Naive thymus-derived CD4-positive, alpha-beta T cell (primary cell): ENCODE results near the gene IGF2BP2. TPM values are rescaled to one million over a fixed set of nuclear protein-coding genes. Genes with fewer than 3 reads are reported as not detected.

Experiments
- ATAC-seq: fragments of 150-1000 bp; cut with Tn5 transposase; 2 replicates; pipeline ENCODE4 v1.10.0; 2021; ENCODE audit warnings: mild to moderate bottlenecking, moderate library complexity
- CTCF ChIA-PET: fragments of 350-600 bp; sonication (Branson Sonifier 250); formaldehyde crosslinking; loops from one replicate; lab custom pipeline; 2021; ENCODE audit warnings: antibody characterized with exemption; lab: Charles Lee
- POLR2A ChIA-PET: fragments of 350-600 bp; sonication (Branson Sonifier 250); formaldehyde crosslinking; loops from one replicate; lab custom pipeline; 2021; ENCODE audit warnings: antibody characterized with exemption, inconsistent platforms; lab: Charles Lee
- DNase-seq, 9 donors: peaks; one replicate each; pipeline versions ENCODE4 v3.0.0 to v3.0.0-alpha.2; 2020 to 2022; ENCODE audit warnings: mixed read lengths in 1 of 9
- H3K27ac ChIP-seq: one replicate; pipeline ENCODE4 v1.7.0; 2013; ENCODE audit warnings: mild to moderate bottlenecking, low read depth, low read length, moderate library complexity
- H3K27me3 ChIP-seq, 2 donors: one replicate each; pipeline ENCODE4 v1.7.0; 2013; ENCODE audit warnings: low read length in 2 of 2, mild to moderate bottlenecking in 2 of 2, moderate library complexity in 2 of 2; ENCODE audit not compliant: control insufficient read depth in 2 of 2, insufficient read depth in 2 of 2
- H3K36me3 ChIP-seq, 3 experiments: 1 replicate in 2 of 3; 2 replicates in 1 of 3; pipeline ENCODE4 v1.7.0; 2013; ENCODE audit warnings: low read length in 3 of 3, mild to moderate bottlenecking in 3 of 3, moderate library complexity in 1 of 3; ENCODE audit not compliant: insufficient read depth in 3 of 3, control insufficient read depth in 2 of 3
- H3K4me1 ChIP-seq, 2 donors: one replicate each; pipeline ENCODE4 v1.7.0; 2013; ENCODE audit warnings: low read length in 2 of 2, mild to moderate bottlenecking in 2 of 2, moderate library complexity in 1 of 2; ENCODE audit not compliant: control insufficient read depth in 2 of 2, insufficient read depth in 2 of 2
- H3K4me3 ChIP-seq: 2 replicates; pipeline ENCODE4 v1.7.0; 2013; ENCODE audit warnings: mild to moderate bottlenecking, low read length
- H3K9me3 ChIP-seq, 3 experiments: 1 replicate in 2 of 3; 2 replicates in 1 of 3; pipeline ENCODE4 v1.7.0; 2013; ENCODE audit warnings: low read length in 3 of 3; ENCODE audit not compliant: control insufficient read depth in 2 of 3
- H3K27ac Mint-ChIP-seq, 9 donors: one replicate each; pipeline ENCODE4 v1.8.0; 2020 to 2022; ENCODE audit warnings: mixed read lengths in 9 of 9, mild to moderate bottlenecking in 8 of 9, moderate library complexity in 5 of 9, inconsistent platforms in 2 of 9
- H3K27me3 Mint-ChIP-seq, 5 donors: one replicate each; pipeline ENCODE4 v1.8.0; 2021 to 2022; ENCODE audit warnings: mixed read lengths in 5 of 5, mild to moderate bottlenecking in 1 of 5
- H3K36me3 Mint-ChIP-seq, 5 donors: one replicate each; pipeline ENCODE4 v1.8.0; 2020 to 2022; ENCODE audit warnings: mixed read lengths in 5 of 5, mild to moderate bottlenecking in 3 of 5, inconsistent platforms in 1 of 5
- H3K4me1 Mint-ChIP-seq, 7 donors: one replicate each; pipeline ENCODE4 v1.8.0; 2020 to 2022; ENCODE audit warnings: mixed read lengths in 7 of 7, mild to moderate bottlenecking in 3 of 7, inconsistent platforms in 1 of 7
- H3K4me3 Mint-ChIP-seq, 10 donors: one replicate each; pipeline ENCODE4 v1.8.0; 2020 to 2022; ENCODE audit warnings: mild to moderate bottlenecking in 10 of 10, mixed read lengths in 10 of 10, moderate library complexity in 6 of 10, inconsistent platforms in 2 of 10
- H3K9me3 Mint-ChIP-seq, 11 donors: one replicate each; pipeline ENCODE4 v1.8.0; 2020 to 2022; ENCODE audit warnings: mixed read lengths in 11 of 11, mild to moderate bottlenecking in 4 of 11, inconsistent platforms in 1 of 11, moderate library complexity in 1 of 11
- intact Hi-C, 2 donors: fragments of 100-400 bp; cut with micrococcal nuclease; formaldehyde crosslinking; loops; one replicate each; pipeline ENCODE4 v1.15.1; 2023
- polyA plus RNA-seq, 2 donors: library from polyadenylated mRNA; unstranded; fragments of 300-500 nt; fragmentation: Illumina TruSeq; gene quantifications; one replicate each; pipeline ENCODE4 v1.2.3, GENCODE V29; 2021
- total RNA-seq, 6 experiments: library from RNA in 5 of 6; stranded (reverse) in 5 of 6; gene quantifications; 1 replicate in 5 of 6; 2 replicates in 1 of 6; pipeline ENCODE4 v1.2.3 and lab custom pipeline; 2021 to 2026

IGF2BP2 gene
- total and polyA plus RNA-seq, 7 experiments from 2014 or later: 0.14 to 5.0 (median 0.87) TPM; not detected in 3

DNA sequence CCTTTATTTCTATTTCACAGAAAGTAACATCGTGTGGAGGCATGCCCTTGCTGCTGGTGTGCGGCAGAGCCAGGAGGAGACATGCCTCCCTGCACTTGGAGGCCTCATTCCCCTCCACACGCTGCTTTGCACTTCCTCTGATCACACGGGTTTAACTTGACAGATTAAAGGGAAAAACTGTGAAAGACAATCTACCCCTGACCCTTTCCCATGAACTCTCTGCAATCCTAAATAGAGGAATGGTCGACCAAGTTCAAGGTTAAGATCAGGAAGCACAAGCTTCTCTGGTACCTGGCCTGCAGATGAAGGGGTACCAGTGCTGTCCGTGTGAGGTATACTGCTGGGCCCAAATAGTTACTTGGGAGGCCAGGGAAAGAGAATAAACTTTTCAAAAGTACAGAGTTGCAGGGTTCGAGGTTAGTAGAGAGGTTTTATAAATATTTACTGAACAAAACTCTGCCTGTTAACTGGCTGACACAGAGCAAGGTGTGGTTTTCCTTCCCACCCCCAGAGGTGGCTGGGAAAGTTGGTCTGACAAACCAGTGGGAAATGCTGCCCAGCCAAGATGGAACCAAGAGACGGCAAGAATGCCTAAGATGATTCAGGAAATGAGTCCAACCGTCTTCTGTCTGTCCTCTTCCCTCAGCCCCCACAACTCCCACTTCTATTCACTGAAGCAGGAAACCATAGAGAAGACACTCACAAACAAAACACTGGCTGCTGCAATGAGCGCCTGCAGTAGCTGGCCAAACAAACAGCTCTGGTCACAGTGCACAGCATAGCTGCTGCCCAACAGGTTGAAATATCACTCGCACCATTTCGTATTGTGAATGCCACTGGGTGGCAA is 79.6 kb downstream of the IGF2BP2 start:
- H3K27ac Mint-ChIP-seq: no peak overlapping the region

DNA sequence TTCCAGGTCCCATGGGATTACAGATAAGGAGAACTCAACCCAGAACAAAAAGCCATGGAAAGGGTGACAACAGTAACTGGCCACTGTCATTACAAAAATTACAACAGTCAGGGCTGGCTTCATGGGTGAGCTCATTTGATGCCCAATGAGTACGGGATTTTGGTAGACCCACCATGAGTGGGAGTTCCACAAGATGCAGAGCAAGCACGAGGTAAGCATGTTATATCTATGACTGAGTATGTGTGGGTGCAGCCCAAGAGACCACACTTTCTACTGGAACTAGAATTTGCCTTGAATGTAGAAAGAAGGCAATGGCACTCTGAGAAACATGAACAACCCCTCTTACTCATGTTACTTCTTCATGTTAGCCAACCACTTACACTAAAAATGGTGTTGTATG is 83.3 kb downstream of the IGF2BP2 start:
- DNase-seq (no peak), ATAC-seq (no peak)
- Mint-ChIP-seq H3K27me3 (peaks cover 3 to 29% (median 17%) of the 10 kb centered on the region in 5 donors), H3K36me3 (no peaks in the 10 kb centered on the region), H3K27ac (no peak overlapping the region), H3K4me3 (no peak overlapping the region), H3K4me1 (peaks cover 0 to 6% (median 0%) of the 10 kb centered on the region in 7 donors), H3K9me3 (no peaks in the 10 kb centered on the region)
- H3K4me1 ChIP-seq: no peaks in the 10 kb centered on the region
- no peak overlapping the region for H3K4me3 ChIP-seq
- H3K27me3 ChIP-seq: no peaks in the 10 kb centered on the region
- H3K36me3 ChIP-seq: no peaks in the 10 kb centered on the region
- intact Hi-C loops: no loop called here
- CTCF ChIA-PET: interaction anchor here (0.7 kb wide), 1 partner anchor 1412 kb away, joined by 3 read pairs; no protein-coding TSS in a partner anchor
- POLR2A ChIA-PET: interaction anchor here (0.7 kb wide), 1 partner anchor 623 kb away, joined by 3 read pairs; no protein-coding TSS in a partner anchor
- H3K27ac ChIP-seq: no peak overlapping the region
- no peaks in the 10 kb centered on the region for H3K9me3 ChIP-seq

More for the DNA sequence above, 79.6 kb downstream of the IGF2BP2 start:
- Histone ChIP-seq H3K4me3 (no peak overlapping the region), H3K36me3 (no peaks in the 10 kb centered on the region), H3K9me3 (no peaks in the 10 kb centered on the region), H3K4me1 (no peaks in the 10 kb centered on the region), H3K27me3 (peaks cover 0 to 3% of the 10 kb centered on the region in 2 donors), H3K27ac (no peak overlapping the region)
- intact Hi-C loops: no loop called here
- Mint-ChIP-seq H3K4me1 (peaks cover 0 to 6% (median 0%) of the 10 kb centered on the region in 7 donors), H3K27me3 (peaks cover 7 to 23% (median 10%) of the 10 kb centered on the region in 5 donors), H3K4me3 (no peak overlapping the region), H3K36me3 (no peaks in the 10 kb centered on the region), H3K9me3 (no peaks in the 10 kb centered on the region)
- DNase-seq: no peak
- ATAC-seq: no peak
- POLR2A ChIA-PET: no interaction called here
- CTCF ChIA-PET: no interaction called here

DNA sequence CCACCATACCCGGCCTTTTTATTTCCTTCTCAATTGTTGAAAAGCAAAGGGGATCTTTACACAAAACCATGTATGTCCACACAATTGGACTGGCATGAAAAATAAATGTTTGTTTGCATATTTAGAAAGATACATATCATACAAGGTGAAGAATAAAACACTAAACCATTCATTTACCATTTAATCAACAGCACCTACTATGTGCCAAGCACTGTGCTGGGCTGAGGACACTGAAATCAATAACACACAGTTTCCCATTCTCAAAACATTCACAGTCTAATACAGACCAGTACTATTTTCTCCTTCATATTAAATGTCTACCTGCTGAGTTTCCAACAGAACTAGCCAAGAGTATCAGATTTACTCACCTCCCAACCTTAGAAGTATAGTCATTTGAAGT is 84.7 kb downstream of the IGF2BP2 start:
- Histone ChIP-seq H3K36me3 (no peaks in the 10 kb centered on the region), H3K9me3 (no peaks in the 10 kb centered on the region), H3K4me3 (no peak overlapping the region), H3K27ac (no peak overlapping the region), H3K27me3 (no peaks in the 10 kb centered on the region), H3K4me1 (no peaks in the 10 kb centered on the region)
- Mint-ChIP-seq H3K9me3 (no peaks in the 10 kb centered on the region), H3K36me3 (no peaks in the 10 kb centered on the region), H3K4me3 (no peak overlapping the region), H3K4me1 (peaks cover 0 to 2% (median 0%) of the 10 kb centered on the region in 7 donors), H3K27ac (no peak overlapping the region), H3K27me3 (peaks cover 0 to 20% (median 12%) of the 10 kb centered on the region in 5 donors)
- intact Hi-C loops: no loop called here
- DNase-seq (no peak), ATAC-seq (no peak)
- ChIA-PET CTCF (no interaction called here), POLR2A (no interaction called here)

DNA sequence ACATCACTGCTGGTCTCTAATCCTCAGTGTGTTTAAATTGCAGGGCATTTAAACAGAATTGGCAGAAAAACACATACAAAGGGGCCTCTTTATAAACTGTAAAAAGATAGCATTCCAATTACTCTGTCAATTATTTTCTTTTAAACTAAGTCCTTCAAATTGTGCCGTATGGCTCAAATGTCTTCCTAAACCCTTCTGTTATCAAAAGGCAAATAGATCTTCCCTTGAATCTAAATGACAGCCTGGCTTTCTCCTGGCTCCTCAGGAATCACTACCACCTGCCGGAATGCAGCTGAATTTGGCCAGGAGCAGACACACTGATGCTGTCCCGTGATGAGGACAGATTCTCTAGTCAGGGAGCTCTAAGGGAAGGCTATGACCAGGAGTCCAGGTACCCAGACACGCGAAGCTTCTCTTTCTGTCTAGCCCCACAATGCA is 85.6 kb downstream of the IGF2BP2 start:
- Histone ChIP-seq H3K27ac (no peak overlapping the region), H3K4me3 (no peak overlapping the region), H3K27me3 (no peaks in the 10 kb centered on the region), H3K36me3 (no peaks in the 10 kb centered on the region), H3K9me3 (no peaks in the 10 kb centered on the region), H3K4me1 (no peaks in the 10 kb centered on the region)
- ATAC-seq (no peak), DNase-seq (no peak)
- CTCF ChIA-PET: no interaction called here
- Mint-ChIP-seq H3K27me3 (peaks cover 0 to 22% (median 6%) of the 10 kb centered on the region in 5 donors), H3K4me1 (peaks cover 0 to under 1% (median 0%) of the 10 kb centered on the region in 7 donors), H3K4me3 (no peak overlapping the region), H3K9me3 (no peaks in the 10 kb centered on the region), H3K27ac (no peak overlapping the region), H3K36me3 (no peaks in the 10 kb centered on the region)
- intact Hi-C loops: no loop called here
- POLR2A ChIA-PET: no interaction called here

DNA sequence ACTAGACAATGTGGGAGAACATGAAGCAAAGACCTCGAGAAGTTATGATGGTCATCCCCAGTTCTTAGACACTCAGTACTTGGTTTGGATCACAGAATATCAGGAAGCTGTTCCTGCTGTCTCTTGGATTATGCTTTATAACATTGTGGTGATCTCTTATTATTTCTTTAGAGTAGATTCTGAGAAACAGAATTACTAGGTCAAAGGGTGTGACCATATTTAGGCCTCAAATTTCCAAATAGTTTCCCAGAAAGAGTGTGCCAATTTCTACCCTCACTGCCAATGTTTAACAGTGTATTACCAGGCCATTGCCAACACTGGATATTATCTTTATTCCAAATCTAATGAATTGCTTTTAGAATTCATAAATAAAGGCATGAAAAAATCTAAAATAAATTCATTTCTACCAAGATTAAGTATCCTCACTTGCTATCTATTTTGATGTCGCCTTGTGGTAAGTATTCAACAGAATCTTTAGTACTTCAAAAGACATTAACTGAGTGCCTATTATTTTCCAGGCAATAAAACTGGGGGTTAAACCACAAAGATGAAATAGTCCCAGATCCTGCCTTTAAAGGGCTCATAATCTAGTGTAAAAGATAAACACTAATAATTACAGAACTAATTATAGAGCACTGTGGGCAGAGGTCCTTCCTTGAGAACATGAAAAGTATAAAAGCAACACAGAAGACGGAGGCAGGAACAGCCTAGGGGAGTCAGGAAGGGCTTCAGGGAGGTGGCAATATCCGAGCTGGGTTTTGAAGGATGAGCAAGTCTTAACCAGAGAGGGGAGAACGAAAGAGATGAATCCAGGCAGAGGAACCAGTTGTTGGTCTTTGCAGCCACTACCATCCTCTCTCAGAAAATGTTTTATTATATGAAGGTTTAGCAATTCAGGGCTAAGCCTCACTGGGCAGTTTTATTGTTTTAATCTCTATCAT is 86.8 kb downstream of the IGF2BP2 start:
- H3K4me1 Mint-ChIP-seq: peaks cover 0 to 4% (median 0%) of the 10 kb centered on the region in 7 donors
- ATAC-seq (no peak), DNase-seq (no peak)
- ChIA-PET CTCF (no interaction called here), POLR2A (no interaction called here)
- intact Hi-C loops: no loop called here
- no peaks in the 10 kb centered on the region for H3K27me3 ChIP-seq
- H3K9me3 Mint-ChIP-seq: no peaks in the 10 kb centered on the region
- H3K36me3 Mint-ChIP-seq: no peaks in the 10 kb centered on the region
- H3K4me3 ChIP-seq: no peak overlapping the region
- H3K27ac ChIP-seq: no peak overlapping the region
- peaks cover 0 to 22% (median 9%) of the 10 kb centered on the region in 5 donors for H3K27me3 Mint-ChIP-seq
- H3K27ac Mint-ChIP-seq: no peak overlapping the region
- no peaks in the 10 kb centered on the region for H3K36me3 ChIP-seq
- no peaks in the 10 kb centered on the region for H3K9me3 ChIP-seq
- H3K4me1 ChIP-seq: no peaks in the 10 kb centered on the region
- no peak overlapping the region for H3K4me3 Mint-ChIP-seq

DNA sequence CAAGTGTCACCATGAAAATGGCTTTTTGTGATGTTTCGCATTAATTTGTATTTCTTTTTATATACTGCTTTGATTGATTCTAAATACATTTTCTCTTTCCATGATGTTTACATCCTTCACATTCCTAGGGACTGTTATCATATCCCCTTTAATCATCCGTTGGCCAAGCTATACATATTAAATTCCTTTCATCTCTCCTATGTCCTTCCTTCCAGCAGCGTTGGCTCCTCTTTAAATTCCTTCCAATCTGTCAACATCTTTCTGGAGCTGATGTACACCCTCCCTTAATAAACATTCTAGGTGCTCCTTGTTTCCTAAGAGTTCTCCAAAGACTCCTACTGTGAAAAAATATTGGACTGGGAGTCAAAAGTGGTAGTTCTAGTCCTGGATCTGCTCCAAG is 87.8 kb downstream of the IGF2BP2 start:
- Mint-ChIP-seq H3K9me3 (no peaks in the 10 kb centered on the region), H3K27ac (no peak overlapping the region), H3K36me3 (no peaks in the 10 kb centered on the region), H3K4me1 (peaks cover 0 to 4% (median 0%) of the 10 kb centered on the region in 7 donors), H3K4me3 (no peak overlapping the region), H3K27me3 (peaks cover 0 to 23% (median 9%) of the 10 kb centered on the region in 5 donors)
- DNase-seq (no peak), ATAC-seq (no peak)
- no peaks in the 10 kb centered on the region for H3K9me3 ChIP-seq
- no peaks in the 10 kb centered on the region for H3K36me3 ChIP-seq
- no peaks in the 10 kb centered on the region for H3K4me1 ChIP-seq
- intact Hi-C loops: no loop called here
- ChIA-PET CTCF (no interaction called here), POLR2A (no interaction called here)
- no peak overlapping the region for H3K27ac ChIP-seq
- H3K4me3 ChIP-seq: no peak overlapping the region
- H3K27me3 ChIP-seq: no peaks in the 10 kb centered on the region
